Fibroblast of lung (primary cell): ENCODE data around the gene ITSN1.

Experiments used
- CTCF ChIP-seq, 2 donors: IDR thresholded peaks in 1 of 2; conservative IDR thresholded peaks in 1 of 2; 1 replicate in 1 of 2; 2 replicates in 1 of 2; pipeline ENCODE4 v1.5.1; 2011 to 2012; ENCODE audit warnings: low read length in 2 of 2, control low read depth in 1 of 2, inconsistent platforms in 1 of 2, low read depth in 1 of 2, mild to moderate bottlenecking in 1 of 2
- EZH2 ChIP-seq: IDR thresholded peaks from 2 replicates; pipeline ENCODE4 v1.5.1; 2012; ENCODE audit warnings: low read length, control low read depth, mild to moderate bottlenecking; ENCODE audit errors: missing control alignments

GRCh38 chr21:33699277-33699676 is 57.0 kb downstream of the ITSN1 start:
- TF ChIP-seq CTCF (conservative IDR thresholded peaks at IDR 0.05 in 1 of 2, IDR thresholded peaks at IDR 0.05 in 1 of 2; ENCODE audit: low read depth in 1 of 2, low read length in 2 of 2), result no peak
- no peak for TF ChIP-seq EZH2
